ENCODE results near the gene CXCR4.

GRCh38 chr2:136108463-136108862 lies 9.5 kb downstream of the CXCR4 start:
- TF ChIP-seq CTCF (conservative IDR thresholded peaks at IDR 0.05; ENCODE audit: low read depth in 2 of 2): no peak
- TF ChIP-seq CREB1 (CRISPR knock-in tag; IDR thresholded peaks at IDR 0.05; ENCODE audit: low read depth): no peak
- TF ChIP-seq REST (IDR thresholded peaks at IDR 0.05; ENCODE audit: unreplicated experiment): no peak
- no peak for TF ChIP-seq JUNB (IDR thresholded peaks at IDR 0.05; ENCODE audit: unreplicated experiment)
